ENCODE results near the gene ZSCAN29.

ZSCAN29 gene

GRCh38 chr15:43370975-43371974 is at the start of gene ZSCAN29, which contains the start of gene TUBGCP4:
Gene ZSCAN29, minus strand, starts transcription at chr15:43371043. Its CDS starts 1,130 bp downstream, at chr15:43369913.
Gene TUBGCP4, plus strand, starts transcription at chr15:43371101. Its CDS starts 254 bp downstream, at chr15:43371355.
- Histone ChIP-seq H3K4me3 (peak within 1 kb of the TSS; percentile 95), H3K27ac (peak within 1 kb of the TSS; percentile 46 to 77)
- no peak for TF ChIP-seq CTCF (IDR thresholded peaks at IDR 0.05)
- DNase-seq (ENCODE audit: low spot score): peak; percentile 86

- no peak overlapping the region for H3K27ac ChIP-seq
- DNase-seq (ENCODE audit: low spot score): no peak
These were observed 49.6 kb upstream of the ZSCAN29 start for GRCh38 chr15:43420435-43420834.

GRCh38 chr15:43414196-43414595 is 43.4 kb upstream of the ZSCAN29 start:
- Histone ChIP-seq H3K27ac (no peak overlapping the region), H3K4me3 (no peak overlapping the region)
- no peak for DNase-seq (ENCODE audit: low spot score)
- no peak for TF ChIP-seq CTCF (IDR thresholded peaks at IDR 0.05)

More at GRCh38 chr15:43420435-43420834, 49.6 kb upstream of the ZSCAN29 start:
- H3K4me3 ChIP-seq: no peak overlapping the region
- TF ChIP-seq CTCF (IDR thresholded peaks at IDR 0.05): no peak

- DNase-seq (ENCODE audit: low spot score): no peak
- TF ChIP-seq CTCF (IDR thresholded peaks at IDR 0.05): no peak
- H3K4me3 ChIP-seq: no peak overlapping the region
- no peak overlapping the region for H3K27ac ChIP-seq
These were observed 41.3 kb upstream of the ZSCAN29 start for GRCh38 chr15:43412096-43412495.

- DNase-seq (ENCODE audit: low spot score): no peak
- TF ChIP-seq CTCF (IDR thresholded peaks at IDR 0.05): no peak
- Histone ChIP-seq H3K27ac (no peak overlapping the region), H3K4me3 (no peak overlapping the region)
These were observed 39.9 kb upstream of the ZSCAN29 start for GRCh38 chr15:43410572-43411214.

- H3K4me3 ChIP-seq: no peak overlapping the region
- no peak for DNase-seq (ENCODE audit: low spot score)
- TF ChIP-seq CTCF (IDR thresholded peaks at IDR 0.05): no peak
- H3K27ac ChIP-seq: no peak overlapping the region
These were observed 37.9 kb upstream of the ZSCAN29 start for GRCh38 chr15:43408789-43409188.

All from coronary artery (tissue), 2 donors.